ENCODE results near the gene NCKAP5.

- no peak for TF ChIP-seq POLR2A (IDR thresholded peaks at IDR 0.05; ENCODE audit: low read depth, low read length)
- no peak for TF ChIP-seq POLR2AphosphoS5 (IDR thresholded peaks at IDR 0.05; ENCODE audit: low read depth, low read length)
- no peak for TF ChIP-seq TAF1 (IDR thresholded peaks at IDR 0.05; ENCODE audit: borderline replicate concordance, low read depth, low read length)
Measured at GRCh38 chr2:133240491-133241223, 327.6 kb downstream of the NCKAP5 start.

Measured in GM12892 (cell line).